NCI-H345 treated with DMSO at 0.1 percent for 48 hours (cell line): Measurements from ENCODE around the gene APBA2.
"Not testable (repeated sequence)": the region's sequence is repeated elsewhere in the genome, so short reads cannot be mapped to it uniquely, and the experiment has no call there.

Experiments used
- DNase-seq: peaks from one replicate; lab custom pipeline; 2025; ENCODE audit not compliant: unreplicated experiment; lab: John Stamatoyannopoulos, UW

APBA2 gene

DNA sequence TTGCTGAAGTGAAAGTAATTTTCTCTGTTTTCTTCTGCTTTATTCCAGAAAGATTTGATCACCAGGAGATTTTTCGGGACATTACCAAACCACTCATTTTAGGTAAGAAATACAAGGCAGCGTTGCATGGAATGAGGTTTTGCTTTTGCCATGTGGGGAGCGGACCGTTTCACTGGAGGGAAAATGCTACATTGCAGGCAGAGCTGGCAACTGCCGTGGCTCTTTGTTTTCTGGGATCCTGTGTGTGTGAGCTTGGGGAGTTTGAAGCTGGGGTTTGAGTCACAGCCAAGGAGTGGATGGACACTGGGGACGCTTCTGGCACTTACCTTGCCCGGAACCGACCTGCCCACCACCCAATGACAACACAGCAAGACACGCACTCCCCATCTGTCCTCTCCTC is 109.9 kb downstream of the APBA2 start:
- no peak for DNase-seq

DNA sequence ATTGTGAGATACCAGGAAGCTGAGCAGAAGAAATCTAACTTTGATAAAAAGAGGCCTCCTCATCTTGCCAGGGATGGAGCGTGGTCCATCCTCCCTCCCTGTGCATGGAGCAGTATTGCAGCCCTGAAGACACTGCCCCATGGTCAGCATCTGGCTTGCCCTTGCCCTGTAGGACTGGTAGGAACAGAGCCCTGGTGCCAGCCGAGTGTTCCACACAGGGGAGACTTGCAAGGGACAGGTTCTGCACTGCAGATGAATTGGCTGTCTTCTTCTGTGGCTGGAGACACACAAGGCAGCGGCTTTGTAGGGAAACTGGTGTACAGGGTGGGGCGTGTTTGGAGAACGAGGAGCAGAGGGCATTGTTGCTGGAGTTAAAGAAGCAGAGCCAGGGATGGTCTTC is 110.5 kb downstream of the APBA2 start:
- DNase-seq, result no peak

DNA sequence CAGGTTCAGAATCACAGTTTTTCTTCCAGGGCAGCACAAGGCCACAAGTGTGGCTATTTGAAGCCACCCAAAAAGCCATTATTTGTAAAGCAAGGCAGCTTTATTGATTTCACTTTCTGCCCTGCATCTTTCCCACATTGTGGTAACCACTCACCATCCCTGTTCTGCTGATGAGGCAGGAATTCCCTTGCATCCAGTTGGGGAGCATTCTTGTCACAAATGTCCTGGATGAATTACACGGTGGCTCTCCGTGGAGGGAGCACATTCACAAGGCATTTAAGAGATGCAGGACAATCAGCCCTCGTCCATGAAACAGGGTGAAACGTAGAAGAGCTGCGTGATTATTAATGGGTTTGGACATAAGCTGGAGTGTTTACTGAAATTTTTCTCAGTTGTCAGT is 111.2 kb downstream of the APBA2 start:
- no peak for DNase-seq

DNA sequence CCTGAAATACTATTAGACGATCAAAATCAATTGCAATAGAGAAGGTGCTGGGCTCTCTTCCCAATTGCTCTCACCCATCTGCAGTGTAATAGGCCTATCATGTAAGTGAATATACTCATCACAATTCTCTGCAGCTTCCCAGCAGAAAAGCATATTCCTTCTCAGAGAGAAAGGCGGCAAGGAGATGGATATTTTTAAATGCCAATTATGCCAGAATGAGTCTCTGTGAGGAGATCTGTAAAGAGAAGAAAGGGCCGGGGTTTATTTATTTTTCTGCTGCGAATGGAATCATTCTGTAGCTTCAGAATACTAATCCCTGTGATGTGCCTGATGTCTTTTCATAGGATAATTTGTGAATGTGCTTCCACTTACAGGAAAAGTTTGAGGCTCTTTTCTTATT is 112.0 kb downstream of the APBA2 start:
- no peak for DNase-seq

DNA sequence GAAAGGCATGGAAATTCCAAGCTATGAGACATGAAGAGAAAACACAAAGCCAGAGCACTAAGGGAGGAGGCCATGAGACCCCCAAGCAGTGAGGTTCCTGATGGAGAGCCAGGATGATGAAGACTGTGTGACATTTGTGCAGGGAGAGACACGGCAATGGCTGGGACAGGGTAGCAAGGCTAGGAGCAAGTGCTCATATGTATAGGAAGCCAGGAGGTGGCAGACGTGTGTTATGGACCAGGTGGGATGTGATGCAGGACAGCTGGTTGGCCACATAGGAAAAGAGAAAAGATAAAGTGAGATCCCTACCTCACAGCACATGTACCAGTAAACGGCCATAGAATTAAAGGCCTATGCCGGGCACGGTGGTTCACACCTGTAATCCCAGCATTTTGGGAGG is 112.7 kb downstream of the APBA2 start:
- no peak for DNase-seq

DNA sequence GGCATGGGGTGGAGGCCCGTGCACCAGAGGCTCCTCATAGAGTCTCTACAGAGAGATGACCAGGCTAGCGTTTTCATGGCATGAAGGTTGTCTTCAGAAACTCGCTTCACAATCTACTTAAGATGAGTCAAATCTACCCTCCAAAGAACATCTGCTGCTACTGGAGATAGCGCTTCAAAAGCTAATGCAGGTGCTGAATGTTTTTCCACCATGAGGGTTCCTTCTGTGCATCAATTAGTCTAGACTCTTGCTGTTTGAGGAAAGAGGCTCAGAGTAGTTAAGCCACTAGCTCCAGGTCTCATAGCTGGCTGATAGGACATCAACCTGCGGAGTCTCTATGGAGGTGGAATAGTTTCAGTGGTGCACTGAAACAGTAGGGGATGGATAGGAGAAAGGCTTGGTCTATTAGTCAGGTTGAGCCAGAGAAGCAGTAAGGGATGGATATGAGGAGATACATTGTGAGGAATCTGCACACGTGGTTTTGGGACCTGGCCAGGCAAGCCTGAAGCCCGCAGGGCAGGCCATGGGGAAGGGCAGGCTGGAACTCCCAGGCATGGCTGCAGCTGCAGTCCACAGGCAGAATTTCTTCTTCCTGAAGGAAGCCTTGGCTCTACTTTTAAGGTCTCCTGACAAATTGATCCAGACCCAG is 117.5 kb downstream of the APBA2 start:
- no peak for DNase-seq

DNA sequence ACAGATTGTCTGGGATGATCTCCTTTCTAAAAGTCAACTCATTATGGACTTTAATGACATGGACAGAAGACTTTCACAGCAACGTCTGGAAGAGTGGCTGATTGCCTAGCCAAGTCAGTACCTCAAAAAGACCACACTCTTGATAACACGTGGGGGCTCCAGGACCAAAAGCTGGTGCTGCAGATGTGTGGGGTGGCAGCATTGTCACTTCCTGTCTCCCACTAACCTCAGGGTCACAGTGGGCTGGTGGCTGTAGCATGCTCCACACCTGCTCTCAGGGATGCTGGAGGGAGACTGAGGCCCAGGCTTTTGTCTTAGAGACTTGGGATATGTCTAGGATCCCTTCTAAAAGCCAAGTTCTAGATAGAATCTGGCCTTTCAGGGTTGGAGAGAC is 118.1 kb downstream of the APBA2 start:
- DNase-seq, result no peak

DNA sequence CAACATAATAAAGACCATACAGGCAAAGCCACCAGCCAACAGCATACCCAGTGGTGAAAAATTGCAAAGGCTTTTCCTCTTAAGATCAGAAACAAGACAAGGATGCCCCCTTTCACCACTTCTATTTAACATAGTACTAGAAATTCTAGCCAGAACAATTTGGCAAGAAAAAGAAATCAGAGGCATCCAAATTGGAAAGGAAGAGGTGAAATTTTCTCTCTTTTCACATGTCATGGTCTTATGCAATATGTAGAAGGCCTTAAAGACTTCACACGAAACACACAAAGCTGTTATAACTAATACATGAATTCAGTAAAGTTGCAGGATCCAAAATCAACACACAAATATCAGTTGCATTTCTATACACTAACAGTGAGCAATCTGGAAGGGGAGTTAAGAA is 120.2 kb downstream of the APBA2 start:
- no peak for DNase-seq

DNA sequence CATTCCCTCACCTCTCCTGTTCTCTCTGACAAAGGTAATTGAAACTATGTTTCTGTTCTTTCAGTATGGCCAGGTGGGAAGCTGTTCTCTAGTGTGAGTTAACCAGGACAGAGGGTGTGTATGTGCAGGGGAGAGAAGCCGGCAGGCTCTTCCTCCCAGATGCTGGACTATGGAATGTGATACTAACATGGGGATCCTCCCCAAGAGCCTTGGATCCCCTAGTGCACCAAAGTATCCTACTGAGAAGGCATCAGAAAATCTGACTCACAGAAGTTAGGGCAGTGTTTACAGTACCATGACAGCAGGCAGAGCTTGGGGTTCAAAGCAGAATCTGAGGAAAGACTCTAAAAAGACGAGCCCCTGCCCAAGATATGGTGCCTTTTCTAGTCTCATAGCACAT is 123.1 kb downstream of the APBA2 start:
- DNase-seq, result no peak

DNA sequence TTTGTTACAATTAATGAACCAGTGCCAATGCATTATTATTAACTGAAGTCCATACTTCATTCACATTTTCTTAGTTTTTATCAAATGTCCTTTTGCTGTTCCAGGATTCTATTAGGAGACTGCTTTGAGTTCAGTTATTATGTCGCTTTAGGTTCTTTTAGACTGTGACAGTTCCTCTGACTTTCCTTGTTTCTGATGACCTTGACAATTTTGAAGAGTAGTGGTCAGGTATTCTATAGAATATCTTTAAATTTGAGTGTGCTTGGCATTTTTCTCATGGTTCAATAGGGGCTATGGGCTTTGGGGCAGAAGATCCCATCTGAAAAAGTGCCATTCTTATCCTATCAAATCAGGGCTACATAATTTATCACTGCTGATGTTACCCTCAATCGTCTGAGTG is 126.3 kb downstream of the APBA2 start:
- DNase-seq, result no peak

DNA sequence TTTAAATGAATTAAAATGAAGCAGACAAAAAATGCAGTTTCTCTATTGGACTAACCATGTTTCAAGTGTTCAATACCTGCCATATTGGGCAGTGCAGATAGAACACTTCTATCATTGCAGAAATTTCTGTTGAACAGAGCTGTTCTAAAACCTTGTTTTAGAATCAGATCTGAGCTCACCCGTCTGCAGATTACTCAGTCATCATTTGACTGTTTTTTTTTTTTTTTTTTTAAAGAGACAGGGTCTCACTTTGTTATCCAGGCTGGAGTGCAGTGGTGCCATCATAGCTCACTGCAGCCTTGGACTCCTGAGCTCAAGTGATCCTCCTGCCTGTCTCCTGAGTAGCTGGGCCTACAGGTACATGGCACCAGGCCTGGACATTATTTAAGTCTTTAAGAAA is 128.7 kb downstream of the APBA2 start:
- DNase-seq, result no peak

DNA sequence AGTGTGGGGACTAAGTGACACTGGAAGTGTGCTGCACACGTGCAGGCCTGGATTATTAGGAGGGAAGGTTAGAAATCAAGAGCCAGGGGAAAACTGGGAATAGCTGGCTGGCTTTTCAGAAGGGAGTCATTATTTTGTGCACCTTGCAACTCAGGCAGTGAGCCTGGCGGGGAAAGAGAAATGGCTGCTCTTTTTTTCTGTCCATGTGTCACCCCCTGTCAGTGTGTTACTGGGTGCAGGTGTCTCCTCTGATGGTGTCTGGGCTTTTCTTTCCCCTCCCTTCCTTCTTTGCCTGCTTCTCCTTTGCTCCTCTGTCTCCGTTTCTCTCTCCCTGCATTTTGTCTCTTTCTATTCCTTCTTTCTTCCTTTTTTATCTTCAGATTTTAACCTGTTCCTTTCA is 130.7 kb downstream of the APBA2 start:
- no peak for DNase-seq

DNA sequence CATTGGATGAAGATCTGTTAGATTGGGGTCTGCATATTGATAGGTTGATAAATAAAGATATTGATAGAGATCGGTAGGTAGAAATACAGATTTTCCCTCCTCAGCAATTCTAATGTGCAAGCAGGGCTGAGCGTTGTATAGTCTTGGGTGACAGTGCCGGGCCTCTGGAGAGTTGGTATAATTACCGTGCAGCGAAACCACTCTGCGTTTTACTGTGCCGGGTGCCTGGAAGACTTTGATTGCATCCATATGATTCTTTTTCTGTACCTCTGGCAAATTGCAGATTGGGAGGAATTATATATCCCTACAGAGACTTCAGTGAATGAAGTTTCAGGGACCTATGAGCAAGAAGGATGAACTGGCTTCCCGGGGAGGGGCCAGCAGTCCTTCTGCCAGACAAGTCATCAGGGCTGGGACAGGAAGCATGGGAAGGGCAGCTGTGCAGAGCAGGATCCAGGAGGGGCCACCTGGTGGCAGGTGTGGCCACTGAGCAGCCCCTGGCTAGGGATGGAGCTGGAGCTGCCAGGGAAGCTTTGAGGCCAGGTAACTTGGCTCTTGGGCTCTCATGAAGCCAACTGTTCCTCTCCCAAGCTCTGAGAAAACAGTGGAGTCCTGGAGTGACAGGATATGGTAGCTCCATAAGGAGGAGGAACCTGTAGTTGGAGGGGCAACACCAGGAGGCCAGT is 132.5 kb downstream of the APBA2 start:
- DNase-seq, result no peak

DNA sequence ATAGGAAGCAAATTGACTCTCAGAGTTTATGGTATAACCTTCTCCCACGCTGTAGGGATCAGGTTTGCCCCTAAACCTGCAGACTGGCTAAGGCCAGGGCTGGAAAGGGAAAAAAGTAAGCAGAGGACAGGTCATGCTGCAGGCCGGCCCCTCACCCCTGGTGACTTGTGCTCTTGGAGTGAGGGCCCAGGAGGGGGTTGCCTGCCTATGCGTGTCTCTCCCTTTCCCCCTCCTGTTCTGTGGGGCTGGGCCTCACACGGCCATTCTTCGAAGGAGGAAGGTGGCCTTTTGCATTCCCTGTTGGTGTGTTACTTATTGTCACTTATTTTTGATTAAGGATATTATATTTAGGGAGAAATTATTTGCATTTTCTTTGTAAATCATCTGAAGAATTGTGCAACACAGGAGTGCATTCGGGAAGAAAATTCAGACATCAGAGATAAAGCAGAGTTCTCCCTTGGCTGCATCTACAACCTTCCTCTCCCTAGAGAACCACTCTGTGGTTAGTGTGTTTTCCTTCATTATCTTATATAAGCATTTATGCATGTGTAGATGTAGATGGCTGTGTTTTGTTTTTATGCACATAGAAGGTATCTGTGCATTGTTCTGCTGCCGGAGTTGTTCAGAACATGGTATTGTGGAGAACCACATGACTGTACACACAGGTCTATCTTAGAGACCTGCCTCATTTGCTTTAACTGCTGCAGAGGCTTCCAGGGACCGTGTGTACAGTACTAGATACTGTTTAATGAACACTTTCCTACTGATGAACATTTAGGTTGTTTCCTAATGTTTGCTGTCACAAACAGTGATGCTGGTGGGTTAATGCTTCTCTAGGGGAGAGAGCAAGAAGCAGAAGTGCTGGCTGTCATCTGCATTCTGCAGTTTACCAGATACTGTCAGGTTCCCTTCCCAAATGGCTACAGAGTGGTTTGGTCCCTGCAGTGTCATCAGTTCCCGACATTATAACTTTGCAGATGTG is 133.5 kb downstream of the APBA2 start:
- DNase-seq, result no peak

DNA sequence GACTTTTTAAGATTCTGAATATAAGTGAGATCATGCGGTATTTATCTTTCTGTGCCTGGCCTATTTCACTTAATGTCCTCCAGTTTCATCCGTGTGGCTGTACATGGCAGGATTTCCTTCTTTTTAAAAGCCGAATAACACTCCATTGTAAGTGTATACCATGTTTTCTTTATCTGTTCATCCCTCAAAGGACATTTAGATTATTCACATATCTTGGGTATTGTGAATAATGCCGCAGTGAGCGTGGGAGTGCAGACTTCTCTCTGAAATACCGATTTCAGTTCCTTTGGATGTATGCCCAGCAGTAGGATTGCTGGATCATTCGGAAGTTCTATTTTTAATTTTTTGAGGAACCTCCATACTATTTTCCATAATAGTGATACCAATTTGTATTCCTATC is 136.1 kb downstream of the APBA2 start:
- no peak for DNase-seq

DNA sequence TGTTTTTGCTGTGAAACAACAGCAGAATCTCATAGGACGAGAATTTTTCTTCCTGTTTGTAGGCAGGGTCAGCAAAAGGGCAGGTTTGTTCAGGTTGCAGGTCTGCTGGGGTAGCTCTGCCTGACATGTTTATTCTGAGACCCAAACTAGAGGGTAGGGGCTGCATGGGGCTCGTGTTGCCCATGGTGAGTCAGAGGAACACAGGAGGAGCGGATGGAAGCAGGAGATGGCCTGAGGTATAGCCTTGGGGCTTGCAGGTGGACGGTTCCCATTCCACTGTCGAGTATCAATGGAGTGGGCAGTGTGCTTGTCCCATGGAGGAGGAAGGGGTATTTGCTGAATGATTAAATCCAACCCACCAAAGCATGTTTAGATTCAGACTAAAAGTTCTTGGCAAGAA is 138.9 kb downstream of the APBA2 start:
- DNase-seq, result no peak

DNA sequence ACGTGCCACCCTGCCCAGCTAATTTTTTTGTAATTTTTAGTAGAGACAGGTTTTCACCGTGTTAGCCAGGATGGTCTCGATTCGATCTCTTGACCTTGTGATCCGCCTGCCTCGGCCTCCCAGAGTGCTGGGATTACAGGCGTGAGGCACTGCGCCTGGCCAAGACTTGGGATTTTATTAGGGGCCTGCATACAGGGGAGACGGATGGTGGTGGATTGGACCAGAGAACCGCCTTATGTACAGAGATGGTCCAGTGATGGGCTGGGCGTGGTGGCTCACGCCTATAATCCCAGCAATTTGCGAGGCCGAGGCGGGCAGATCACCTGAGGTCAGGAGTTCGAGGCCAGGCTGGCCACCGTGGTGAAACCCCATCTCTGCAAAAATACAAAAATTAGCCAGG is 139.6 kb downstream of the APBA2 start:
- DNase-seq, result not testable (repeated sequence)

DNA sequence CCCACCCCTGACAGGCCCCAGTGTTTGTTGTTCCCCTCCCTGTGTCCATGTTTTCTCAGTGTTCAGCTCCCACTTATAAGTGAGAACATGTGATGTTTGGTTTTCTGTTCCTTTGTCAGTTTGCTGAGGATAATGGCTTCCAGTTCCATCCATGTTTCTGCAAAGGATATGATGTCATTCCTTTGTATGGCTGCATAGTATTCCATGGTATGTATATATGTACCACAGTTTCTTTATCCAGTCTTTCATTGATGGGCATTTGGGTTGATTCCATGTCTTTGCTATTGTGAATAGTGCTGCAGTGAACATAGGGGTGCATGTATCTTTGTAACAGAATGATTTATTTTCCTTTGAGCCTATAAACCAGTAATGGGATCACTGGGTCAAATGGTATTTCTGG is 142.4 kb downstream of the APBA2 start:
- DNase-seq, result not testable (repeated sequence)

DNA sequence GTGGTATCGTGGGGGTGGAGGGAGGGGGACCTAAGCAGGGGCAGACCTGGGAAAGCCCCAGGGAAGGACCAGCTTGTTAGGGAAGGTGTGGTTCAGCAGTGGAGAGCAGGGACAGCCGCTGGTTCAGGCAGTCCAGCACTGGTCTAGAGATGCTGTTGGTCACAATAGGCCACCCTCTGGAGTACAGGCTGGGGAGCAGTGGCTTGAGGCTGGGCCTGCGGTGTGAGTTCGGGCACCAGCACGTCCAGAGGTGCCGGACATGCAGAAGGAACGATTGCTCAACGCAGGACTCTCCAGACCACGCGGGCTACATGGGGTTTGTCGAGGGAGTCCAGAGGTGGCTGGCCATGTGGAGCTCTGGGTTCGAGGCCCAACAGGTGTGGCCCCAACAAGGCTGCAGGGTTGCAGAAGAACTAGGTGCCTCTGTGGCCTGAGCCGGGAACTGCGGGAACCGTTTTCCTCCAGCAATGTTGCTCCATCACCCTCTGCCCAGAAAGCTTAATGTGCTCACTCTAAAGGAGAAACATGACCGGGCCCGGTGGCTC is 143.9 kb downstream of the APBA2 start:
- DNase-seq, result no peak

DNA sequence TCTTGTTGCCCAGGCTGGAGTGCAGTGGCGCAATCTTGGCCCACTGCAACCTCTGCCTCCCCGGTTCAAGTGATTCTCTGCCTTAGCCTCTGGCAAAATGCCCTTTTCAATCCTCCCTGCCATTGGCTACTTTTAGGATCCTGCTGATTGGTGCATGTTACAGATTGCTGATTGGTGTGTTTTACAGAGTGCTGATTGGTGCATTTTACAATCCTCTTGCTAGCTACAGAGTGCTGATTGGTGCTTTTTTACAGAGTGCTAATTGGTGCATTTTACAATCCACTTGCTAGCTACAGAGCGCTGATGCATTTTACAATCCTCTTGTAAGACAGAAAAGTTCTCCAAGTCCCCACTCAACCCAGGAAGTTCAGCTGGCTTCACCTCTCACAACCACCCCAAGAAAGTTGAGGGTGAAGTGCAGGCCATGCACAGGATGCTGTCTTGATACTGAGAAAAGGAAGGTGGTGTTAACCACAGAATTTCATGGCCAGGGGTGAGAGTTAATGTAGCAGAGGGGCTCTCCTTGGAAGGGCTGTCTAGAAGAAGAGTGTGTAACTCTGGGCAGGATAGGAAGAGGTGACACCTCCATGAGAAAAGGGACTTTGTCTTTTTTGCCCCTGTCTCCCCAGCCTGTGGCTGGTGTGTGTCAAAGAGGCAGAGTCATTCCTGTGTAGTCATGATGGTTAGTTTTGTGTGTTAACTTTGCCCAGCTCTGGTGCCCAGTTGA is 145.9 kb downstream of the APBA2 start:
- no peak for DNase-seq

DNA sequence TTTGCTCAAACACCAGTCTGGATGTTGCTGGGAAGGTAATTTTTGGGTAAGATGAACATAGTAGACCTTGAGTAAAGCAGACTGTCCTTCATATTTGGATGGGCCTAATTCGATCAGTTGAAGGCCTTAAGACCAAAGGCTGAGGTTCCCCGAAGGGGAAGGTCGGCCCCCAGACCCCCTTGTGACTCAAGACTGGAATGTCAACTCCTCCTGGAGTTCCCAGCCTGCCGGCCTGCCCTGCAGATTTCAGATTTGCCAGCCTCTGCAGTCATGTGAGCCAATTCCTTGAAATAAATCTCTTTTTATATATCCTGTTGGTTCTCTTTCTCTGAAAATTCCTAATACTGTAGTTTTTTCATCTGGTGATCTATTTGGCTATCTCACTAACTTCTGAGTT is 146.5 kb downstream of the APBA2 start:
- no peak for DNase-seq
